HG03571 (cell line): Measurements from ENCODE around the gene PIH1D1.

ENCODE experiments used
- ATAC-seq: cut with Tn5 transposase; IDR thresholded peaks from one replicate; pipeline ENCODE4 v1.9.1; 2021; ENCODE audit not compliant: unreplicated experiment

Gene PIH1D1

DNA sequence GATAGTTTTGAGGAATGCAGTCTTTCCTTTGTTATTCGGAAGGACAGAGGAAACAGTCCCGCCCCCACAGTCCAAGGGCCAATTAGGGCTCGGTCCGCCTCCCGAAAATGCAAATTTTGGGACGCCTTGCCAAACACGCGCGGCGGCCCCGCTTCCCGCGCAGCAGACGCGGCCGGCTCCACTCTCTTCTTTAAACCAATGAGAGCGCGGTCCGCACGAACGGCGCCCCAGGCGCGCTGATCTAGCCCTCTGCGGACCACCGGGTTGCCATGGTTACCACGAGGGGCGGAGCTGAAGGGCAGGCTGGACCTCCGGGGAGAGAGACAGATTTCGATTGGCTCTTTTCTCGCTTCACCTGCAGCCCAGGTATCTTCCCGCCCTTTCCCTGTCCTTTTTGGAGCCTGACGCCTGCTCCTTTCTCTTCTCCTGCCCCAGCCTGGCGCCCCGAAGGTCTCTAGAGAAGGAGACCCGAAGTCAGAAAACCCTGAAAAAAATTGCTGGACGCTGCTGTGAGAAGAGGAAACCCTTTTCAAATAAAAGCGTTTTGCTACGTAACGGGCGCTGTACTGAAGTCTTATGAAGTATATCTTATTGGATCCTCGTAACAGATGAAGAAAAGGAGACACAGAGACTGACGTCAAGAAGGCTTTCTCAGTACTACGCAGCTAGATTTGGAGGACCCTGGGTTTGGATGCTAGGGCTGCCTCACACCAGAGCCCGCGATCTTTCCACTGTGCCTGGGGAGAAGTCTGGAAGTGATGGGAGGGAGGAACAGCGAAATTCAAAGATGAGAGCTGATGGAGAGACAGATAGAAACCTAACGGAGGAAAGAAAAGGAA is 30.4 kb downstream of the PIH1D1 start:
- ATAC-seq, result no peak

DNA sequence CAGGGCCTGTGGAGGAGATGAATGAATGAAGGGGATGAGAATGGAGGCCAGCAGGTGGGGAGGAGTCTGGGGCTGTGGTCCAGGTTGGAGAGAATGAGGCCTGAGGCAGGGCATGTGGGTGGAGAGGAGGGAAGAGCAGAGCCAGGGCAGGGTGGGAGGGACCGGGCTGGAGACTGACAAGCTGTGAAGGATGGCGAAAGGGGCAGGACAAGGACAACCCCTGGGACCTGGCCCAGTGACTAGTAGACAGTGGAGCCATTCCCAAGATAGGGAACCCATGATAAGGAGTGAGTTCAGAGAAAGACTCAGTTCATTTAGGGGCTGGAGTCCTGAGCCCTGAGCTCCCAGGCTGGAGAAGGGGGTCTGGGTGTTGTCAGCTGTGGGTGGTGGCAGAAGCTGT is 31.4 kb downstream of the PIH1D1 start:
- no peak for ATAC-seq

DNA sequence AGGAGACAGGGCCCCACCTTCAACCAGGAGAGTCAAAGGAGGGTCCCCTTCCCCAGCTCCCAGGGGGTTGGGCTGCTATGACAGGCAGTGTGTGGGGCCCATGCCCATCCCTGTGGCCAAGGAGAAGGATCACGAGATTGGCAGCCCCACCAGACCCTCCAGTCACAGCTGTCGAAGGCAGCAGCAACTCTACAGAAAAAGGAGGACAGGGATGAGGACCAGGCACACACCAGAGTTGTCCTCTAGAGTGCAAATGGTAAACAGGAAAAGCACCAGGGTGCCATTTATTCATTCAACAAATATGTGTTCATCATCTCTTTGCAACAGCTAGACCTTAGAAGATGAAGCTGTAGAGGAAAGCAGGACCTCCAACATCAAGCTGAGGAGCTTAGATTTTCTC is 32.4 kb downstream of the PIH1D1 start:
- ATAC-seq, result no peak

DNA sequence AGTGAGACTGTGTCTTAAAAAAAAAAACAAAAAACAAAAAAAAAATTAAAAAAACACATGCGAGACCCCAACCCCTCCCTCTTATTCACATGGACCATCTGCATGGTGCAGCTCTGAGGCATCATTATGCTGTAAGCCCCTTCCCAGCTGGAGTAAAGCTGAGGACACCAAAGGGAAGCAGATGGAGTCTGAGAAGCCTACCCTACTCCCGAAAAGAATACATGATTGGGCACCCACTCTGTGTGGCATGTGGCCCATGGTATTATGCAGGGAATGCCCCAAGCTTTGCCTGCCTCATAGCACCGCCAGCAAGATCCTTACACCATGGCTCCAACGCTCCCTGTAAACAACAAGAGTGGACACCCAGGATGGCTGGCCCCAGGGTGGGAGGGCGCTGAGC is 33.1 kb downstream of the PIH1D1 start:
- no peak for ATAC-seq

DNA sequence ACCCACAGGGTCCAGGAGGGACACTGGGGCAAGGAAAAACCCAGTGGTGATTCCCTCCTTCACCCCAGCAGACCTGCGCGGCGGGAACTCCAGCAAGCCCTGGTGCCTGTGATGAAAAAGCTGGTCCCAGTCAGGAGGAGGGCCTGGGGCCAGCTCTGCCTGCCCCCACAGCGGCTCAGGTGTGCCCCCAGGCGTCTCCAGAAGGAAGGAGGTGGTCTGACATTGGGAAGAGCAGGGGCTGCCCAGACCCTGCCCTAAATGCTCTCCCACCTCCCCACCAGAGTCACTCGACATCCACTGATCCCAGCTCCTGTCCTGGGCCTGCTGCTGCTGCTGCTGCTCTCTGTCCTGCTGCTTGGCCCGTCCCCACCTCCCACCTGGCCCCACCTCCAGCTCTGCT is 34.5 kb downstream of the PIH1D1 start:
- ATAC-seq, result no peak

DNA sequence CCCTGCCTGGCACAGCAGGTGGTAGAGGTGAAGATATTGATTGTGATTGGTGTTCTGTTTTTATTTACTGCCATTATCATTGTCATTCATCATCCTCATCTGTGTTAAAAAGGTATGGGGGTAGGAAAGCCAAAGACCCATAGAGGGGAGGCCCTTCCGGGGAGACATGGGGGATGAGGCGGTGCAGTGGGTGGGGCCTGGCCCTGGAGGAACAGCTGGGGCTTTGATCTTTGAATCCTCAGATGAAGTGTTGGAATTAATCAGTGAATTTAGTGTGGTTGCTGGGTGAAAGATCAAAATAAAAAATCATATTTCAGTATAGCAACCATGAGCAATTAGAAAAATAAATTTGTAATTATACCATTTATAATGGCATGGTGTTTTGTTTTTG is 35.8 kb downstream of the PIH1D1 start:
- no peak for ATAC-seq

DNA sequence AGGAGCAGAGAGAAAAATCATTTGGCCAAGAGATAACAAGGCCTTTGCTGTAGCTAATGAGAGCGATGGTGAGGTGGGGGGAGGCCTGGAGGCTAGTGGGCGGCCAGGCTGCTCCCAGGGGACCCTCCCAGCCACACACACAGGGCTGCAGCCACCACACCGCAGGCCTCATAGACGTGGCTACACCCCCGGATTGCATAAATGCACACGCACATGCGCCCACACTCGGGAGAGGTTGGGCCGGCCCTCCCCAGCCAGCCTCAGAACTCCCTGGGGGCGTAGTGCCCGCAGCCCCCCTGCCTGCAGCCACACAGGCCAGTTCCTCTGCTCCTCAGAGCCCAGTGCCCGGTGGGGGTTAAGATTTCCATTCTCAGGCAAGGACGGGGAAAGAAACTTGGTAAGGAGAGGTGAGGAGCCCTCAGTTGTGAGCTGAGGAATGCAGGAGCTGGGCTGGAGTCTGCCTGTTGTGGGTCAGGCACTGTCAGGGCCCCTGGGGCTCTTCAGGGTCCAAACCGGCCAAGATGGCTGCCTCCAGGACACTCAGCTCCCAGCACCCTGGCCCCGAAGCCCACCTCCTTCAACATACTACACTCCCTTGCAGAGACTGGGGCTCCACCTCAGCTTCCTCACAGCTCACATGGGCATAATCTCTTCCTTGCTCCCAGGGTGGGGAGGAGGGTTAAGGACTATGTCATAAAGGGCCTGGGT is 36.4 kb downstream of the PIH1D1 start:
- no peak for ATAC-seq

DNA sequence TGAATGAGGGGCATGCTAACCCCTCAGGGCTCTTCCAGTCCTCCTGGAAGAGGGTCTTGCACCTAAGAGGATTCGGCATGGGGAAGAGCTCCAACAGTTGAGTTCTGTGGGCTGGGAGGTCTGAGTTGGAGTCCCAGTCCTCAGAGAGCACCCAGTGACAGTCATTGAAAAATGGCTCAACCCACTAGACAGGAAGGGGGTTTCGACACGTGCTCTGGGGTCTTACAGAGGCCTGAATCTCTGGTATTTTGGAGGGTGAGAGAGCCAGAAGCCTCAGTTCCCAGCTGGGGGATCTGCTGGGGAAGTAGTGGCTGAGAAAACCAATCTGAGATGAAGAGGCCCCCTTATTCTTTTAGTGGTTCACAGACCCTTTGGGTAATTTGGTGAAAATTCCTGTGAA is 37.4 kb downstream of the PIH1D1 start:
- ATAC-seq, result no peak

DNA sequence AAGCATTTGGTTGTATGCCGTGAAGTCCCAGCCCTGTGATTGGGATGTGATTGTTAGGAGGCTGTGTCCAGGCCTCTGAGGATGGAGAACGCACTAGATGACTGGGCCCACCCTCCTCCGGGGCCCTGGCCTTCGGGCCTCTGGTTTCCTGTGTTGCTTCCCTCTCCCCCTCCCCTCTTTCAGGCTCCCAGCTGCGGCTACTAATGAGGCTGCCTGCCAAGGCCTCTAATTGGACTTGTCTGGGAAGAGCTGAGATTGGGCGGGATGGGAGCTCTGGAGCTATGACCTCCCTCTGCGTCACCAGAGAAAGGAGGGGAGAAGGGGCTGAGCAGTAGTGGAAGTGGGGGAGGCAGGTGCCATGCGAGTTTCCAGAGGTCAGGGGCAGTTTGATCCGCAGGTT is 38.3 kb downstream of the PIH1D1 start:
- no peak for ATAC-seq

DNA sequence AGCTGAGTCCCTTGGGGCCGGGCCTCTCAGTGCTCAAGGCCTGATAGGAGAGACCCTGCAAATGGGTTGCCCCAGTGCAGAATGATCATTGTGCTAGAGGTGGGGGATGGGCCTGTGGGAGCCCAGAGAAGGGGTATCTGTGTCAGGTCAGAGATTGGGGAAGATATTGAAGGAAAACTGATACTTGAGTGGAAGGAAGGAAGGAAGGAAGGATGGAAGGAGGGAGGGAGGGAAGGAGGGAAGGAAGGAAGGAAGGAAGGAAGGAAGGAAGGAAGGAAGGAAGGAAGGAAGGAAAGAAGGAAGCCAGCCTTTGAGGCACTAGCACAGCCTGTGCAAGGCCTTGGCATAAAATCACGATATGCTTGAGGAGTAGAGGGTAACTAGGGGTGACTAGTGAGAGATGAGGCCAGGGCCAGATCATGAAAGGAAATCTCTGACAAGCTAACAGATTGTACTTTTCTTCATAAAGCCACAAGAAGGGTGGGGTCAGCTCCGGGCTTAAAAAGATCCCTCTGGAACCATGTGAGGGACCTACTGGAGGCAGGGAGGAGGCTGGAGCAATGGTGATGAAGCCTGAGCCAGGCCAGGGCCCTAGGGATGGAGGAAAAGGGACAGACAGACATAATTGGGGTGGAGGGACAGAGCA is 39.8 kb downstream of the PIH1D1 start:
- no peak for ATAC-seq

DNA sequence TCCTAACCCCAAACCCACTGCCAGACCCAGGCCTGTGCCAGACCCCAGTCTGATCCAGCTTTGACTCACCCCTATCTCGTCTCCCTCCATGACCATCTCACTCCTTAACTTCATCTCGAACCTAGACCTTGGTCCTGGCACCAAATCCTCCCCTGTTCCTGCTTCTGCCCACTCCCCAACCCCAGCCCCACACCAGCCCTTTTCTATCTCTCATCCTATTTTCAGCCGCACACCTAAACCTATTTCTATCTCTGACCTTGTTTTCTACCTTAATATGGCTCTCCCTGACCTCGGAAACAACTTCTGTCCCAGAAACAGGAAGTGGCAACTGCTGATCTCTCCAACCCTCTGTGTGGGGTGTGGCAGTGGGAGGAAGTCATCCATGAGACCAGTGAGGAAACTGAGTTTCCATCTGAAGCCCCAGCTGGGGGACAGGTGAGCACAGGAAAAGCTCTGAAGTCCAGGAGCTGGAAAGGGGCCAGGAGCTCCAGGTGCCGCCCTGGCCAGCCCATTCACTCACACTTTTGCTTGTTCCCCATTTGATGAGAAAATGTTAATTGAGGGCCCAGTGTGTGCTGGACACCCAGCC is 42.1 kb downstream of the PIH1D1 start:
- no peak for ATAC-seq

DNA sequence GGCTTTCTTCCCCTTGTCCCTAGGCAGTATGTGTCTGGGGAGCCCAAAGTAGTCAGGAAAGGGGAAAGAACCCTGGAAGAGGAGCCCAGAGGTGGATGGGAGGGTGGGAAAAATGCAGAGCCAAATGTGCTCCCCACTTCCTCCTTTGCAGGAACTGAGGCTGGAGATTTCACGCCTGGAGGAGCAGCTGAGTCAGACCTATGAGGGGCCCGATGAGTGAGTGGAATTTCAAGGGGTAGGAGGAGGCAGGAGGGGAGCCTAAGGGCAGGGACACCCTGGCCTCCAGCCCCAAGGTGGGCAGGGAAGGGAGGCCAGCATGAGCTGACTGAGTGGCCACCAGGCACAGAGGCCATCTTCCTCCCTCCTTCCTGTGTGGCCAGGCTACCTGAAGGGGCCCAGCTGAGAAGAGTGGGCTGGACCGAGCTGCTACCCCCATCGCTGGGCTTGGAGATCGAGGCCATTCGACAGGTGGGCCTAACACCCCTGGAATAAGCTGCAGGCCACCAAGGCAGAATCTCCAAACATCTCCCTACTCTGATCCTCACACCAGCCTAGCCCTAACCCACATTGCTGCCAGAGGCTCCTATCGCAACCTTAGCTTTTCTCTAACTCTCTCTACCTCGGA is 42.7 kb downstream of the PIH1D1 start:
- no peak for ATAC-seq

DNA sequence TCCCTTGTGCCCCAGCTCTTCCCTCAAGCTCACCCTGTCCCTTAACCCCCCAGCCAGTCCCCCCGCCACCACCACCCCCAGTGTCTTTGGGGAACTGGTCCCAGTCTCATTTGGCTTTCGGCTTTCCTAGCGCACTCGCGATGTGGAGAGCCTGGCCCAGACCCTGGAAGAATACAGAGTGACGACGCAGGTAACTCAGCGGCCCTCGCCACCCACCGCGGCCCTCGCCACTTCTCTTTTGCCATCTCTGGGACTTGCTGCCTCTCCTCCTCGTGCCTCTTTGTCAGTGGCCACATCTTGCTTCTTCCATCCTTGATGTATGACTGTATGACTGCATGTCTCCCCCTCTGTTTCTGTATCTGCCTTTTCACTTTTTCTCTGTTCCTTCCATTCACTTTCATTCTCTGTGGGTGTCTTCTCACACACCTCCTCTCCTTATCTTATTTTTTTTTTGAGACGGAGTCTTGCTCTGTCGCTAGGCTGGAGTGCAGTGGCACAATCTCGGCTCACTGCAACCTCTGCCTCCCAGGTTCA is 44.1 kb downstream of the PIH1D1 start:
- no peak for ATAC-seq

DNA sequence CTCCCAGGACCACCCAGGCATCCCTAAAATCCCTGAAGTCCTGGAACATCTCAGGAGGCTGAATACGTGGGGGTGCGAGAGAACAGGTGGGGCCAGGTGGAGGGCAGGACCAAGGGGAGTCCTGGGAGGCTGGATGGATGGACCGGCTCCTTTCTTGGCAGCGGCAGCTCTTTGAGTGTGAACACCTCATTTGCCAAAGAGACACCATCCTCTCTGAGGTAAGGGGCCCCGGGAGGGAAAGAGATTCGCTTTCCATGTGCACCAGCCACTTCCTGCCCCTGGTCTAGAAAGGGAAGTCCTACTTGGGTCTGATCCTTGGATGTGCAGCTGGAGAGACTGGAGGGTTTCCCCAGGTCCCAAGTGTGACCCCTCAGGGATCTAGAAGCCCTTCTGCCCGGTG is 44.5 kb downstream of the PIH1D1 start:
- no peak for ATAC-seq

DNA sequence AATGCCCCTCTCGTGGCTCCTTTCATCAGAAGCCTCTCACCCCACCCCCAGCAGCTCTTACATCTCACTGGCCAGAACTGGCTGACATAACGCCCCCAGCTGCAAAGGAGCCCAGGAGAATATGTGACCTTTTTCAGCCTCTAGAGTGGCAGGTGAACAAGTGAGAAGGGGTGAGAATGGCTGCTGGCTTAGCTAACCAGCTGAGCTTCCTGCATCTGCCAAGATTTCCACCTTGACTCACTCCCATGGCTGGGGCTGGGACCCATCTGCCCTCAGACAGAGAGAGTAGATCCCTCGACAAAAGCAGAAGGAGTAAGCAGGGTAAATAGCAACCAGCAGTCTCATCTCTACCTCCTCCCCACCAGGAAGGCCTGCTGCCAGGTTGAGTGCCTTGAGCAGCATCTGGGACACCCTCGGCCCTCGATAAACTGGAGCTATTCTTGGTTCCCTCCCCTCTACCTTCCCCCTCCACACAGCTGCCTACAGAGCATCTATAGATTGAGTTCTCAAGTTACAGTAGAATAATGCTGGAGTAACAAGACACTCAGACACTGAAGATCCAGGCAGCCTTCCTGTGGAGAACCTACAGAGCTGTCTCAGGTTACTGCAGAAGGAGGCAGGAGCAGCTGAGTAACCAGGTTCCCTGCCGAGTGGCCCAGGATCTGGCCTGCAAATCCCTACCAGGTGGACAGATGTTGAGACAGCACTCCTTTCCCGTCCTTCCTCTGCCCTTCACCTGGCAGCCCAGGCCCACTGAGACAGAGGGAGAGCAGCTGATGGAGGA is 48.0 kb downstream of the PIH1D1 start:
- ATAC-seq, result no peak

DNA sequence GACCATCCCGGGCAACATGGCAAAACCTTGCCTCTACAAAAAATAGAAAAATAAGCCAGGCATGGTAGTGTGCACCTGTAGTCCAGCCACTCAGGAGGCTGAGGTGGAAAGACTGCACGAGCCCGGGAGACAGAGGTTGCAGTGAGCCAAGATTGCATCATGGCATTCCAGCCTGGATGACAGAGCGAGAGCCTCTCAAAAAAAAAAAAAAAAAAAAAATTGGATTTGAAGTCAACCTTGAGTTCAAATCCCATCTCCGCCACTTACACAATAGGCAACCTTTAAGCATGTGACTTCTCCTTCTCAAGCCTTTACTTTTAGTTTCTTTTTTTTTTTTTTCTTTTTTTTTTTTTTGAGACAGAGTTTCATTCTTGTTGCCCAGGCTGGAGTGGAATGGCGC is 51.6 kb downstream of the PIH1D1 start:
- no peak for ATAC-seq

DNA sequence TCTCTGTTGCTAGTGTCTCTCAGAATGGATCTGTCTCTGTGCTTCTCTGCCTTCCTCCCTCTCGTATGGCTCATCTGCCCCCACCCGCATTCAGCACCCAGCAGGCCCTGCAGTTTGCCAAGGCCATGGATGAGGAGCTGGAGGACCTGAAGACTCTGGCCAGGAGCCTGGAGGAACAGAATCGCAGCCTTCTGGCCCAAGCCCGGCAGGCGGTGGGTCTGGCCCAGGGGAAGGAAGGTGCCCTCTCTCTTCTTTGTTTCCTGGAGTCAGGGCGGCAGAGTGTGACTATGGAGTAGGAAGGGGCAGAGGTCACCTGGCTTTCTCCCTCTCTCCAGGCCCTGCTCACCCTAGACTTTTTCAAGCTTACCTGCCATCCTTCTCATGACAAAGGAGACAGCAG is 52.7 kb downstream of the PIH1D1 start:
- no peak for ATAC-seq

DNA sequence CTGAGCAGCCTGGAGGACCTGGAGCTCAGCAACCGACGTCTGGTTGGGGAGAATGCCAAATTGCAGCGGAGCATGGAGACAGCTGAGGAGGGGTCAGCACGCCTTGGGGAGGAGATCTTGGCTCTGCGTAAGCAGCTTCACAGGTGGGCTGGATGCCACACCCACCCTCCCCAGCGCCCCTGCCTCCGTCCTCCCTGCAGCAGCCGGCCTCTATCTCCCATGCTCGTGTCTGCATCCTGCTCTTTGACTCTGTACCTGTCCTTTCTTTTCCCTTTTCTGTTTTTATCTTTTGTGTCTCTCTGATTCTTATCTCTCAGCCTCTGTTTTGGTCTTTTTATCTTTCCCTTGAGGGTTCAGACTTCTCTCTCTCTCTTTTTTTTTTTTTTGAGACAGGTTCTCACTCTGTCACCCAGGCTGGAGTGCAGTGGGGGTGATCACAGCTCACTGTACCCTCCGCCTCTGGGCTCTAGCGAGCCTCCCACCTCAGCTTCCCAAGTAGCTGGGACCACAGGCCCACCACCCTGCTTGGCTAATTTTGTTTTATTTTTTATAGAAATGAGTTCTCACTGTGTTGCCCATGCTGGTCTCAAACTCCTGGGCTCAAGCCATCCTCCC is 53.5 kb downstream of the PIH1D1 start:
- no peak for ATAC-seq

DNA sequence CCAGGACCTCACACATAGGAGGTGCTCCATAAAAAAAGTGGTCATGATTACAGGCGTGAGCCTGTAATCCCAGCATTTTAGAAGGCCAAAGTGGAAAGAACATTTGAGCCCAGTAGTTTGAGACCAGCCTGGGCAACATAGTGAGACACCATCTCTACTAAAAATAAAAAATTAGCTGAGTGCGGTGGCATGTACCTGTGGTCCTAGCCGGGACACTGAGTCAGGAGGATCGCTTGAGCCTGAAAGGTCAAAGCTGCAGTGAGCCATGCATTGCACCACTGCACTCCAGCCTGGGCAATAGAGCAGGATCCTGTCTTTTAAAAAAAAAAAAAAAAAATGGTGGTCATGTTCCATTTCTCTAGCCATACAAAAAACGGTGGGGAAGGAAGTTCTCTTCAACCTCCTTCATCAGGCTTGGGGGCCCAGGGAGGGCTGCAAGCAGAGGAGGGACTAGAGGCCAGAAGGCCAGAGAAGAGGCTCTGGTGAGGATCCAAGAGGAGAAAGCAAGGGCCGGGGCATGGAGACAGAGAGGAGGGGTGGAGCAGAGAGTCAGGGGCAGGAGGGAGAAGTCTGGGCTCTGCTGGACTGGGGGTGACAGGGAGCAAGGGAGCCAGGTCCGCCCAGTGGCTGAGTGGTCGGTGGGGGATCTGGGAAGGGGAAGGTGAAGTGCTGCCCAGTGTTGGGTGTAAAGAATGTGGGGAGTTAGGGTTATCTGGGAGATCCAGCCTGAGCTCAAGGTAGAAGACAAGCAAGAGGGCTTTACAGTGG is 54.7 kb downstream of the PIH1D1 start:
- ATAC-seq, result no peak
